ENCODE results near the gene SRD5A3. TPM values are rescaled to one million over a fixed set of nuclear protein-coding genes. Genes with fewer than 3 reads are reported as not detected.

Gene SRD5A3
- polyA plus RNA-seq (6.2 and 13.9 TPM in 2 replicates), polyA minus RNA-seq (5.2 and 6.3 TPM in 2 replicates)

- Histone ChIP-seq H3K79me2 (replicated peaks; ENCODE audit: insufficient read depth, low read length) (no peaks in the 10 kb centered on the region), H3K4me3 (ENCODE audit: low read length) (peak within 1 kb of the TSS; percentile 90), H3K27ac (ENCODE audit: low read length) (peak within 1 kb of the TSS; percentile 49), H3K27me3 (ENCODE audit: insufficient read depth, low read depth, low read length) (no peaks in the 10 kb centered on the region), H3K9ac (ENCODE audit: low read length) (peak within 1 kb of the TSS; percentile 76), H3K4me2 (ENCODE audit: low read length) (peak within 1 kb of the TSS; percentile 95), H3K9me2 (ENCODE audit: insufficient read depth, low read length) (no peaks in the 10 kb centered on the region), H3K9me3 (ENCODE audit: low read length) (no peaks in the 10 kb centered on the region), H3F3A (ENCODE audit: insufficient read depth, low read length, poor library complexity, severe bottlenecking) (no peaks in the 10 kb centered on the region), H4K20me1 (ENCODE audit: insufficient read depth) (no peaks in the 10 kb centered on the region), H2AFZ (ENCODE audit: low read depth, low read length) (peak within 1 kb of the TSS; percentile 73), H3K36me3 (ENCODE audit: insufficient read depth, low read length) (no peaks in the 10 kb centered on the region)
- TF ChIP-seq SMC3 (conservative IDR thresholded peaks at IDR 0.05; ENCODE audit: poor library complexity) (peak; percentile 81), EP300 (conservative IDR thresholded peaks at IDR 0.05; ENCODE audit: poor library complexity, severe bottlenecking) (peak; percentile 49), REST (IDR thresholded peaks at IDR 0.05; ENCODE audit: borderline replicate concordance) (peak; percentile 17), CTCF (IDR thresholded peaks at IDR 0.05; ENCODE audit: poor library complexity, severe bottlenecking) (peak; percentile 95), RAD21 (conservative IDR thresholded peaks at IDR 0.05) (peak; percentile 72), TAF1 (IDR thresholded peaks at IDR 0.05; ENCODE audit: low read depth) (peak; percentile 44), EZH2 (IDR thresholded peaks at IDR 0.05; ENCODE audit: borderline replicate concordance, insufficient read depth, low read length, poor library complexity, severe bottlenecking) (no peak), POLR2AphosphoS5 (IDR thresholded peaks at IDR 0.05) (peak; percentile 61), MXI1 (conservative IDR thresholded peaks at IDR 0.05; ENCODE audit: poor library complexity, severe bottlenecking) (peak; percentile 78)
These were observed at the start of gene SRD5A3 for GRCh38 chr4:55345980-55346850. SRD5A3 (plus strand) TSS chr4:55346242; CDS start chr4:55346337, 95 bp downstream.

- TF ChIP-seq REST (IDR thresholded peaks at IDR 0.05; ENCODE audit: borderline replicate concordance), result no peak
- TF ChIP-seq CTCF (IDR thresholded peaks at IDR 0.05; ENCODE audit: poor library complexity, severe bottlenecking), result no peak
- no peak for TF ChIP-seq RAD21 (conservative IDR thresholded peaks at IDR 0.05)
- no peak for TF ChIP-seq POLR2AphosphoS5 (IDR thresholded peaks at IDR 0.05)
- no peak for TF ChIP-seq EP300 (conservative IDR thresholded peaks at IDR 0.05; ENCODE audit: poor library complexity, severe bottlenecking)
- TF ChIP-seq SMC3 (conservative IDR thresholded peaks at IDR 0.05; ENCODE audit: poor library complexity), result no peak
- TF ChIP-seq EZH2 (IDR thresholded peaks at IDR 0.05; ENCODE audit: borderline replicate concordance, insufficient read depth, low read length, poor library complexity, severe bottlenecking), result no peak
- no peak for TF ChIP-seq MXI1 (conservative IDR thresholded peaks at IDR 0.05; ENCODE audit: poor library complexity, severe bottlenecking)
- no peak for TF ChIP-seq TAF1 (IDR thresholded peaks at IDR 0.05; ENCODE audit: low read depth)
- H3F3A ChIP-seq (ENCODE audit: insufficient read depth, low read length, poor library complexity, severe bottlenecking), result no peaks in the 10 kb centered on the region
- no peaks in the 10 kb centered on the region for H3K27me3 ChIP-seq (ENCODE audit: insufficient read depth, low read depth, low read length)
- H3K27ac ChIP-seq (ENCODE audit: low read length), result no peak overlapping the region
- no peak overlapping the region for H2AFZ ChIP-seq (ENCODE audit: low read depth, low read length)
- H3K9ac ChIP-seq (ENCODE audit: low read length), result no peak overlapping the region
- no peaks in the 10 kb centered on the region for H4K20me1 ChIP-seq (ENCODE audit: insufficient read depth)
- H3K36me3 ChIP-seq (ENCODE audit: insufficient read depth, low read length), result no peaks in the 10 kb centered on the region
- no peak overlapping the region for H3K4me3 ChIP-seq (ENCODE audit: low read length)
- H3K9me3 ChIP-seq (ENCODE audit: low read length), result no peaks in the 10 kb centered on the region
- no peaks in the 10 kb centered on the region for H3K9me2 ChIP-seq (ENCODE audit: insufficient read depth, low read length)
- H3K4me2 ChIP-seq (ENCODE audit: low read length), result no peak overlapping the region
- no peaks in the 10 kb centered on the region for H3K79me2 ChIP-seq (replicated peaks; ENCODE audit: insufficient read depth, low read length)
These were observed 48.7 kb upstream of the SRD5A3 start for GRCh38 chr4:55297346-55297745.
